Skin epidermis (tissue), 12 donors: ENCODE measurements around the gene AKR1C1.
"Not testable (repeated sequence)": the region's sequence is repeated elsewhere in the genome, so short reads cannot be mapped to it uniquely, and the experiment has no call there.

ENCODE experiments used
- H3K27ac ChIP-seq, 21 experiments: fragments of 200-600 bp; sonication (generic) in 11 of 21; one replicate each; pipeline ENCODE4 v1.5.0; 2020; ENCODE audit warnings: mild to moderate bottlenecking in 3 of 21, inconsistent platforms in 2 of 21, moderate library complexity in 2 of 21
- H3K4me3 ChIP-seq, 7 experiments: fragments of 200-600 bp; sonication (generic) in 2 of 7; one replicate each; pipeline ENCODE4 v1.5.0; 2020; ENCODE audit warnings: inconsistent platforms in 2 of 7, mild to moderate bottlenecking in 2 of 7, moderate library complexity in 1 of 7

AKR1C1 gene

DNA sequence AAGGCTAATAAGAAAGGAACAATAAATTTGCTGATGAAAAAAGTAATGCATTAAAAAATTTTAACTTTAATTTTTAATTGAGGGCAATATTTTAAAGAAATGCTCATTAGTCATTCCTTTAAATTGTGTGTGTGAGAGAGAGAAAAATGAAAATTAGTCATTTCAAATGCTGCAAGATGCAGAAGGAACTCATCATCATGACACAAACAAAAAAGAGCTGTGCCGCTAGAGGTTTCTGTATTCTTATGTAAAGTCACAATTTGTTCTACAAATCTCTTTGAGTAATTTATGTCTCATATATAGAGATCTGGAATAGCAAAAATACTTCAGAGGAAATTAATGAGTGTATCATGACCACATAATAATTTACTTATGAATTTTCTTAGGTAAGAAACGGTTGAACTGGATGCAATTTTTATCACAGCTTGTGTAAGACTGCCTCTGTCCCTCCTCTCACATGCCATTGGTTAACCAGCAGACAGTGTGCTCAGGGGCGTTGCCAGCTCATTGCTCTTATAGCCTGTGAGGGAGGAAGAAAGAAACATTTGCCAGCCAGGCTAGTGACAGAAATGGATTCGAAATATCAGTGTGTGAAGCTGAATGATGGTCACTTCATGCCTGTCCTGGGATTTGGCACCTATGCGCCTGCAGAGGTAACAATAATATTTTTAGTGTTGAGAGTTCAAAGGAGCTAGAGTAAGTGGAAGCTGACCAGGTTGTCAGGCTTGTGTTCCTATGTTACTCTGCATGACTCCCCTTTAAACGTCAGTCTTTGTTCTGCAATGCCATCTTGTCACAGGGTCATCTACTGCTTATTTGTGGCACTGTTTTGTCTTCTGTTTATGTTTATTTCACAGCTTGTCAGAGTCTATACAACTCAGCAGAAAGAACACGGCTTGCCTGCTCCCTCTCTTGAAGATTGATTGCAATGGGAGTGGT, at the start of gene AKR1C1:
TSS of gene AKR1C1 (plus strand) at position 540 of the 939 bp plus-strand sequence. CDS start at position 570, 30 bp downstream.
- Histone ChIP-seq H3K4me3 (peak within 1 kb of the TSS in 1 of 7 experiments; percentile 15), H3K27ac (peak within 1 kb of the TSS in 1 of 21 experiments; percentile 26)

DNA sequence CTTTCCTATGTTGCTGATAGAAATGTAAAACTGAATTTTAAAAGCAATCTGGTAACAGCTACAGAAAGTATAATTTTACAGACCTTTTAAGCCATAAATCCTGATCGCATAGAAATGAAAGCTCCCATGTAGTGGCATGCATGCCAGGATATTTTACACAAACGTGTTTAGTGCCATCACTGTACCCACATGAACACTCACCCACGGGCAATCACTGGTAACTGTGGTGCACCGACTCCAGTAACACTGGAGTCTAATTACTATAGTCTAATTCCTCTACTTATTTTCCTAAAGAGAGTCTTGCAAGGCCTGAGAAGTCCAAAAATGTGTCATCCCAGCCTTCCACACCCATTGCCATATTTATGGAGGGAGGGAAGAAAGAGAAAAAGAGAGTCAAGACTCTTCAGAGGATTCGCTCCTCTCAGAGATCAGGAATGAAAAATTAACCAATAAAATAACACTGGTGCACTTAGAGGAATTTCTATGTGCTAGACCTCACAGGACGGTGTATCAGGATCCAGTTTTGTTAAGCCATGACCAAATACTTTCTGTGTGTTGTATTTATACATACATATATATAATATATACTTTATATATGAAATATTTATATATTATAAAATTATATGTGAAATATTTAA, 48.9 kb upstream of the AKR1C1 start:
- no peak overlapping the region for H3K4me3 ChIP-seq
- no peak overlapping the region for H3K27ac ChIP-seq

GRCh38 chr10:4916086-4916716, 47.0 kb upstream of the AKR1C1 start:
- Histone ChIP-seq H3K27ac (no peak overlapping the region), H3K4me3 (no peak overlapping the region)

DNA sequence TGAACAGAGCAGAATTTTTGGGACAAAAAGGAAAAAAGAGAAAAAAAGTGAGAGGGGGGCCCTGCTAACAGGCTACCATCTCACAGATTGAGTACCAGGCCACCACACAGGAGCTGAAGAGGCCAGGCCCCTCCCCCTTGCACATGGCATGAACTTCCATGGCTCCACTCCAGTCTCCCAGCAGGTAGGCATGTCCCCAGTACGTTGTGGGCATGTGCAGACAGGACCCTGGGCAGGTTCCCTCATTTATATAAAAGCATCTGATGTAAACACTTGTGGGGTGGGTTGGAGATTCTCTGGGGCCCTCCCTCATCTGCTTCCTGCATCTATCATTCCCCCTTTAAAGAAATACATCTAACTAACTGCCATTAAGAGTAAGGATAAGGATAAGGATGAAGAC, 45.0 kb upstream of the AKR1C1 start:
- Histone ChIP-seq H3K4me3 (no peak overlapping the region), H3K27ac (no peak overlapping the region)

- H3K4me3 ChIP-seq, H3K27ac ChIP-seq: not testable (repeated sequence)
Measured at GRCh38 chr10:4924482-4924881, 38.7 kb upstream of the AKR1C1 start.

- no peak overlapping the region for H3K27ac ChIP-seq
- H3K4me3 ChIP-seq, result no peak overlapping the region
Measured at GRCh38 chr10:4926400-4926799, 36.8 kb upstream of the AKR1C1 start.

DNA sequence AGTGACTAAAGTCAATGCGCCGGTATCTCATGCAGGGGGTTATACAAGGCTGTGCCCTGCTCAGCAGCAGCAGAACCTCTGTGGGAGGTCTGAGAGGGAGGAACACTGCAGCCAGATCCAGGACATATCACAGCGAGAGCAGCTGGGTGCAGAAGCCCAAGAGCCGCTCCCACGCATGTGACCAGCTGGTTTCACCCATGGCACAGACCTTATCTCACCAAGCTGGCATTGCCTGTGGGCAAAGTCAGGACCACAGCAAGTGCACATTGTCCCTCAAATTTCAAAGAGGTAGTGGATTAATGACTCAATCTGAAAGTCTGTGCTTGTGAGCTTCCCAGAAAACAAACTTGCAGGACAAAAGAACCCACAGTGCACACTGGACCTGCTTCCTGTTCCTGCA, 31.6 kb upstream of the AKR1C1 start:
- Histone ChIP-seq H3K4me3 (no peak overlapping the region), H3K27ac (no peak overlapping the region)

DNA sequence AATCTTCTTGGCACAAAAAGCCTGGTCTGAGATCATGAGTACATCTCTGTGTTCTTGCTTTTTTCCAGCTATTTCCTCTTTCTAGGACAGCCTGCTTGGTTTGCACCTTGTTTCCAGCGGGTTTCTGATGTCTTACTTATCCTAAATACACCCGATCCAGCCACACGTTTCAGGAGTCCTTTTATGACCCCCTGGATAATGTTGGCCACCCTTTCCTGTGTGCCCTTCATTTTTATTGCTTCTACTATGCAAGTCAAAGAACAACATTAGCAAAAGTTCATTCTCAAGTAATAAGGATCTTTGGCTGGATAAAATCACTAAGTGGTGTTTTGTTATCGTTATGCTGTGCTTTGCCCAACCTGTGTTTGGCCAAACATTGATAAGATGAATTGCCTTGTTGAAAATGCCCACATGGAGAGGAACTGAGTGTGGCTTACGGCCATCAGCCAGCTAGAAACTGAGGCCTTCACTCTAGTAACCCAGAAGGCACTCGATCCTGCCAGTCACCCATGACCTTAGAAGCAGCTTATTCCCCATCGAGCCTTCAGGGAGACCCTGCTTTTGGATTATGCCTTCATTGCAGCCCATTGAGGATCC, 28.7 kb upstream of the AKR1C1 start:
- Histone ChIP-seq H3K4me3 (no peak overlapping the region), H3K27ac (no peak overlapping the region)

DNA sequence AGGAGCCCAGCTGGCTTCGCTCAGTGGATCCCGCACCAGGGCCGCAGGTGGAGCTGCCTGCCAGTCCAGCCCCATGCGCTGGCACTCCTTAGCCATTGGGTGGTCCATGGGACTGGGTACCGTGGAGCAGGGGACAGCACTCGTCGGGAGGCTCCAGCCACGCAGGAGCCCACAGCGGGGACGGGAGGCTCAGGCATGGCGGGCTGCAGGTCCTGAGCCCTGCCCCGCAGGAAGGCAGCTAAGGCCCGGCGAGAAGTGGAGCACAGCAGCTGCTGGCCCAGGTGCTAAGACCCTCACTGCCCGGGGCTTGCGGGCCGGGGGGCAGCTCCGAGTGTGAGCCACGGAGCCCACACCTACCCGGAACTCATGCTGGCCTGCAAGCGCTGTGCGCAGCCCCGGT, 25.9 kb upstream of the AKR1C1 start:
- Histone ChIP-seq H3K27ac (no peak overlapping the region), H3K4me3 (no peak overlapping the region)

DNA sequence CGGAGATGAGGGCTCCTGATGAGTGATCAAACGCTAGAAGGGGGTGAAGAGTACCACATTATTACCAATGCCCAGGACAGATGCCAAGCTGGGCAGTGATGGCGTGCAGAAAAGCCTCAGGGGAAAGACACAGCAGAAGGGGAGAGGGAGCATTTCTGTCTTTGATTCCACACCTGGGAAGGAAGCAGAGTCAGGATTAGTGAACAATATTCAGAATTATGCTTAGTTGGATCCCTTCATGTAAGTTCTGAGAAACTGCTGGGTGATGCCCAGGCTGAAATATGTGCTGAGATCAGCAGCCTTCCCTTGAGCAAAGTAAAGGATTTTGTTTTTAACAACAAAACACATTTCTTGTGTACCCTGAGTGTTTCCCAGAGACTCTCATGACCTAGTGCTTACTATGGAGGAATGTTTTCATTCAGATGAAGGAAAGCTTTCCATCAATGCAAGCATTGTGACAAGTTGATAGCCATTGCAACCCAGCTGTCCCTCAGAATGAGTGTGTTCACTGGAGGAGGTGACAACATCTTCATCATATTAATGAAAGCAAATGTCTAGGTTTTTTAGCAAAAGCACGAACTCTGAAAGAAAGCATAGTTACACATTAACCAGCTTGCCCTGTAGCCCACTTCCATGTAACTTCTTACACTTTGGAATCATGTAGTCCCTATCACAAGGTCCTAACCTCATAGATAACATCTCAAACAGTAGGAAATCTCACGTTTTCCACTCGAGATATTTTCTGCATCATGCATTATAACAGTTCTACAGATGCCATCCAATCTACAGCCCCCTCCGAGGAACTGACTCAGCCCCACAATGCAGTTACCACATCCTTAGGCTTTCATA, 23.8 kb upstream of the AKR1C1 start:
- H3K4me3 ChIP-seq, result no peak overlapping the region
- H3K27ac ChIP-seq, result peak overlapping the region in 3 of 21 experiments; percentile 5 to 37 (median 24)

- H3K27ac ChIP-seq, result peak overlapping the region in 1 of 21 experiments; percentile 37
- H3K4me3 ChIP-seq, result not testable (repeated sequence)
Measured at GRCh38 chr10:4940073-4940428, 23.2 kb upstream of the AKR1C1 start.

GRCh38 chr10:4940909-4941308, 22.3 kb upstream of the AKR1C1 start:
- not testable (repeated sequence) for H3K4me3 ChIP-seq
- H3K27ac ChIP-seq, result peak overlapping the region in 6 of 21 experiments; percentile 30 to 75 (median 46)

DNA sequence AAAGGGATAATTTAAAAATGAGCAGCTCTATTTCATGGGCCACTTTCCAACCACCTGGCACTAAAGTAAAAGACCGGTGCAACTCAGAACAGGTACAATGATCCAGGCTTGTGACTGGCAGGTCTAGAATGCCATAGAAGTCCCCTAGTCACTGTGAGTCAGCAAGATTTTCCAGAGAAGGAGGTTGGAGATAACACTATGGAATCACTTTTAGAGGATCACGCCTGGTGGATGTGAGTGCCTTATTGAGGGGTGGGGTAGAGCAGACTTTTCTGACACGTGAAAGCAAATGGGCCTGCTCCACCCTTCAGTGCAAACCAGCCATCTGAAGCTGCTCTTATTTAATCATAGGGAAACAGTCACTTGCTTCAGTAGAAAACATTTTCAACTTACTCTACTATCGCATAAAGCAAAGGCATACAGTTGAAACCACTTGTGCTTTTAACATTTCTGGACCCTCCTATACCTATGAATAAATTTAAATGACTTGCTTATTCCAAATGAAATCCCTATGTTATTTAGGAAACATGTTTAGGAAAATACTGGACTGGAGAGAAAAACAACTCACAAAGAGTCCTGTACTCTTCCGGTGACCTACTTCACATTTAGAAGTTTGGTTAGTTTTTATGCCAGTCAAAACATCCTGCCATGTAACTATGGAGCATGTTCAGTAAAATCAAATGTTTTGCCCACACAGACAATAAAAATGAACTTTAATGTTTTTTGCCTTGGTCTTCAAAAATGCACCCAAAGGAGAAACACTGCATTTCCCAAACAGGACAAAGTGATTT, 21.5 kb upstream of the AKR1C1 start:
- Histone ChIP-seq H3K27ac (peak overlapping the region in 11 of 21 experiments; percentile 19 to 75 (median 34)), H3K4me3 (no peak overlapping the region)

DNA sequence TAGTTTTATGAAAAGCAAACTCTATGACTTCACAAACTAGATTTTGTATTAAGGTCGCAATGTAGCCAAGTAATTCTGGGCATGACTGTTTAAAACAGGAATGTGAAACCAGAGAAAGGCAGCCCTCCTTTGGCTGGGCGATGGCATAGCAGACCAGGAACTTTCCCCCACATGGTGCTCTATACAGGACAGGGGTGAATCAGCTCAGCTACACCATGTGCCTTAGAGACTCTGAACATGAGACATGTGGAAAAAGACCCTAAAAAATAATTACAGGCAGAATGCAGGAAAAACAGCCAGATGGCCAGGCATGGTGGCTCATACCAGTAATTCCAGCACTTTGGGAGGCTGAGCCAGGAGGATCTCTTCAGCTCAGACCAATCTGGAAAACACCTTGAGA, 20.3 kb upstream of the AKR1C1 start:
- H3K27ac ChIP-seq, result peak overlapping the region in 10 of 21 experiments; percentile 6 to 68 (median 32)
- not testable (repeated sequence) for H3K4me3 ChIP-seq

DNA sequence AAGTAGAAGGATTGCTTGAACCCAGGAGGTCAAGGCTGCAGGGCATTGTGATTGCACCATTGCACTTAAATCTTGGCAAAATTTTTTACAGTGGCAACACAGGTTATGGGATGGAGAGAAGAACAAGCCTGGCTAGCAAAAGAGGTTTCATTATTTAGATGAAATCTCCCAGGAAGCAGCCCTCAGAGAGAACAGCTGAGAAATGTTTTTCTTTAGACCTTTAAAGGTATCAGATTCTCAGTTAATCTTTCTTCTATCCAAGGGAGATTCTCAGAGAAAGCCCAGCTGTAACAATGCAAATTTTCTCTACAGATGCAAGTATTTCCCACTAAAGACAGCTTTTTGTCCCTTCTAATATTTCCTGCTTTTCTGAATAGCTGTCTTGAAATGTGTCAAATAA, 19.8 kb upstream of the AKR1C1 start:
- H3K4me3 ChIP-seq, result not testable (repeated sequence)
- H3K27ac ChIP-seq, result peak overlapping the region in 6 of 21 experiments; percentile 6 to 68 (median 30)

- Histone ChIP-seq H3K27ac (peak overlapping the region in 7 of 21 experiments; percentile 1 to 68 (median 16)), H3K4me3 (no peak overlapping the region)
Measured at GRCh38 chr10:4943821-4944220, 19.4 kb upstream of the AKR1C1 start.

GRCh38 chr10:4944841-4945240, 18.4 kb upstream of the AKR1C1 start:
- Histone ChIP-seq H3K4me3 (no peak overlapping the region), H3K27ac (peak overlapping the region in 4 of 21 experiments; percentile 23 to 68 (median 55))
